ENCODE measurements around the gene ERH.

Gene ERH

DNA sequence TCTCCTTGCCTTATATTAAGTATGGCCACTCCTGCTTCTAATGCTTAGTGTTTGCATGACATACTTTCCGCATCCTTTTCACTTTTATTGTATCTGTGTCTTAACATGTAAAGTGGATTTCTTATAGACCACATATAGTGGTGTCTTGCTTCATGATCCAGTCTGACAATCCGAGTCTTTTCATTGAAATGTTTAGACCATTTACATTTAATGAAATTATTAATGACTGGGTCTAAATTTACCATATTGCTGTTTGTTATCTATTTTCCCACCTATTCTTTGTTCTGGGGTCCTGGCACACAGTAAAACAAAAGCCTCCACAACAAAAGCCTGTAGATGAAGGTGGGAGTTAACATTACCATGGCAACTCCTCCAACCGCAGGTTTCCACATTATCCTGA is 22.9 kb downstream of the ERH start:
- TF ChIP-seq, protein P1, sequence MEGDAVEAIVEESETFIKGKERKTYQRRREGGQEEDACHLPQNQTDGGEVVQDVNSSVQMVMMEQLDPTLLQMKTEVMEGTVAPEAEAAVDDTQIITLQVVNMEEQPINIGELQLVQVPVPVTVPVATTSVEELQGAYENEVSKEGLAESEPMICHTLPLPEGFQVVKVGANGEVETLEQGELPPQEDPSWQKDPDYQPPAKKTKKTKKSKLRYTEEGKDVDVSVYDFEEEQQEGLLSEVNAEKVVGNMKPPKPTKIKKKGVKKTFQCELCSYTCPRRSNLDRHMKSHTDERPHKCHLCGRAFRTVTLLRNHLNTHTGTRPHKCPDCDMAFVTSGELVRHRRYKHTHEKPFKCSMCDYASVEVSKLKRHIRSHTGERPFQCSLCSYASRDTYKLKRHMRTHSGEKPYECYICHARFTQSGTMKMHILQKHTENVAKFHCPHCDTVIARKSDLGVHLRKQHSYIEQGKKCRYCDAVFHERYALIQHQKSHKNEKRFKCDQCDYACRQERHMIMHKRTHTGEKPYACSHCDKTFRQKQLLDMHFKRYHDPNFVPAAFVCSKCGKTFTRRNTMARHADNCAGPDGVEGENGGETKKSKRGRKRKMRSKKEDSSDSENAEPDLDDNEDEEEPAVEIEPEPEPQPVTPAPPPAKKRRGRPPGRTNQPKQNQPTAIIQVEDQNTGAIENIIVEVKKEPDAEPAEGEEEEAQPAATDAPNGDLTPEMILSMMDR (IDR thresholded peaks at IDR 0.05; ENCODE audit: low read depth, low read length, missing control alignments): no peak
- no peaks in the 10 kb centered on the region for H3K27me3 ChIP-seq (replicated peaks)
- in situ Hi-C loops (cut with HindIII; ENCODE audit: low pct_ligation_motif_present, low sequenced_read_pairs): no loop called here
- H3K36me3 ChIP-seq (replicated peaks): peaks cover 17% of the 10 kb centered on the region
- H3K4me3 ChIP-seq (ENCODE audit: low read depth, low read length): no peak overlapping the region
- no peak overlapping the region for H3K27ac ChIP-seq
- DNase-seq: no peak

DNA sequence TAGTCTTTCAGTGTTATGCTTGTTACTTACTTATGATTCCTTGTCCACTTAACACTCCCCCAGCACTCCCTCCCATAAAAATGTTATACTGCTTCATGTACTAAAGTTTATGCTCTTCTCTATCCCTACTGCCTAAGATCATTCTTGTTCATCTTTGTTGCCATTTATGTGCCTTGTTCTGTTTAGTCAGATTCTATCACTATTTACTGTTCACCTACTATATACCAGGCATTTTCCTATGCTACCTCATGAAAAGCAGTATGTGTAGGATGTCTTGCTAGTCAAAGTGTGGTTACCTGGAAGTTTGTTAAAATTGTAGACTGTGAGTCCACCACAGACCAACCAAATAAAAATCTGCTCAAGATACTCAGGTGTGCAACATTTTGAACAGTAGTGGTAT is 23.9 kb downstream of the ERH start:
- H3K36me3 ChIP-seq (replicated peaks): peaks cover 17% of the 10 kb centered on the region
- TF ChIP-seq, protein P1 (IDR thresholded peaks at IDR 0.05; ENCODE audit: low read depth, low read length, missing control alignments): no peak
- H3K27ac ChIP-seq: no peak overlapping the region
- in situ Hi-C loops (cut with HindIII; ENCODE audit: low pct_ligation_motif_present, low sequenced_read_pairs): no loop called here
- no peak for DNase-seq
- no peaks in the 10 kb centered on the region for H3K27me3 ChIP-seq (replicated peaks)
- H3K4me3 ChIP-seq (ENCODE audit: low read depth, low read length): no peak overlapping the region

DNA sequence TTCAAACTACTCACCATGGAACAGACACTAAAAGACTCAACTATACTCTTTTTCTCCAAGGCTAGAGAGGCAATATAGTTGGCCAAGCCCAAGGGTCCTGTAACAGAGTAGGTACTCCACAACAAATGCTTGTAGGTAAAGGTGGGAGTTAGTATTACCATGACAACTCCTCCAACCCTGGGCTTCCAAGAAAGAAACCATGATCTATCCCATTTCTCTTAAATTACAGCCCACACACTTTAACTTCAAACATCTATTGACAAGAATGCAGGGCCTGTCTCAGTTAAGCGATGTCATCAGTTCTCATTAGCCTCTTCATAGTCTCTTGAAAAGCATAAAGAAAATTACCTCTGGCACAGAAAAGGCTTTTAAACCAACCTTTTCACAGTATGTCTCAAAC is 25.0 kb downstream of the ERH start:
- Histone ChIP-seq H3K4me3 (ENCODE audit: low read depth, low read length) (no peak overlapping the region), H3K27me3 (replicated peaks) (no peaks in the 10 kb centered on the region), H3K36me3 (replicated peaks) (peaks cover 17% of the 10 kb centered on the region), H3K27ac (no peak overlapping the region)
- no peak for DNase-seq
- TF ChIP-seq, protein P1 (IDR thresholded peaks at IDR 0.05; ENCODE audit: low read depth, low read length, missing control alignments): no peak
- in situ Hi-C loops (cut with HindIII; ENCODE audit: low pct_ligation_motif_present, low sequenced_read_pairs): no loop called here

DNA sequence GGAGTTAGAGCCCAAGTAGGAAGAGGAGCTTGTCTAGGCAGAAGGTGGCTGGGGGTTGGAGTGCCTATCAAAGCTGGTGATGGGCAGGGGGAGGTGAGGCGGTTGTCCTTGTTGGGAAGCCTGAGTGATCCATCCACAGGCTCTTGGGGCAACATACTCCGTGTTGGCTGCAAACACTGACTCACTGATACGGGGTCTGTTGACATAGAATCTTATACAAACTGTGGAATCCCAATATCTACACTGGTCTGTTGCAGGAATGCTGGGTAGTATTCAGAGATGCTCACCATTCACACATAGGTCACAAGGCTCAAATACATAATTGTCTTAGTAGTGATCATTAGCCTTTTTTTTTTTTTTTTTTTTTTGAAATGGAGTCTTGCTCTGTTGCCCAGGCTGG is 26.0 kb downstream of the ERH start:
- Histone ChIP-seq H3K4me3 (ENCODE audit: low read depth, low read length) (no peak overlapping the region), H3K36me3 (replicated peaks) (peaks cover 17% of the 10 kb centered on the region), H3K27me3 (replicated peaks) (no peaks in the 10 kb centered on the region), H3K27ac (no peak overlapping the region)
- in situ Hi-C loops (cut with HindIII; ENCODE audit: low pct_ligation_motif_present, low sequenced_read_pairs): no loop called here
- no peak for DNase-seq
- TF ChIP-seq, protein P1 (IDR thresholded peaks at IDR 0.05; ENCODE audit: low read depth, low read length, missing control alignments): no peak

DNA sequence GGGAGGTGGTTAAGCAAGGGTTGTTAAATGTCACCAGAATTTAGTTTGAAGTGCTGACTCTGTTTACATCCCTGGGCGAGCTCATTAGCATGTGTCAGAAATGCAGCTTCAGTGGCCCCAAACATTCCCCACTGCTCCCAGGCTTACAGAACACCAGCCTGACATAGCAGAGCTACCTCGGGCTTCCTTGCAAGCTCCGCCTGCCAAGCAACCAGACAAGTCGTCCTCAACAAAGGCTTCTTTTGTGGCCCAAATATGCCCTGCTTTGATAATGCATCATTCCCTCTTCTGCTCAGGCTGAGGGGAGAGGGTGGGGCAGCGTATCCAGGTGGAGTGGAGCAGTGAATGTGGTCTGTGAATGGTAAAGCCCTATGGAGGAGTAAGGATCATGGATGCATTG is 28.0 kb downstream of the ERH start:
- no peaks in the 10 kb centered on the region for H3K27me3 ChIP-seq (replicated peaks)
- TF ChIP-seq, protein P1 (IDR thresholded peaks at IDR 0.05; ENCODE audit: low read depth, low read length, missing control alignments): no peak
- peaks cover 3% of the 10 kb centered on the region for H3K36me3 ChIP-seq (replicated peaks)
- no peak for DNase-seq
- no peak overlapping the region for H3K27ac ChIP-seq
- H3K4me3 ChIP-seq (ENCODE audit: low read depth, low read length): no peak overlapping the region
- in situ Hi-C loops (cut with HindIII; ENCODE audit: low pct_ligation_motif_present, low sequenced_read_pairs): no loop called here

DNA sequence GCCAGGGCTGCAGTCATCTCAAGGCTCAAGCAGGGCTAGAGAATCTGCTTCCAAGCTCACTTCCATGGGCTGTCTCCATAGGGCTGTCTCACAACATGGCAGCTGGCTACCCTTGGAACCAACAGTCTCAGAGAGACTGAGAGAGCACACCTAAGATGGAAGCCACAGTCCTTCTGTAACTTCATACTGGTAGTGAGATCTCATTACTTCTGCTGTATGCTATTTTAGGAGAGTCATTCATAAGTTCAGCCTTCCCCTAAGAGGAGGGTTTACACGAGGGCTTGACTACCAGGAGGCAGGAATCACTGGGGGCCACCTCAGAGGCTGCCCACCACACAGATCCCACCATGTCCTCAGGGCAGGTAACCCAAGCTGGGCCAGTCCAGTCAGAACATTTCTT is 29.7 kb downstream of the ERH start:
- DNase-seq: no peak
- H3K27ac ChIP-seq: no peak overlapping the region
- H3K4me3 ChIP-seq (ENCODE audit: low read depth, low read length): no peak overlapping the region
- H3K36me3 ChIP-seq (replicated peaks): no peaks in the 10 kb centered on the region
- in situ Hi-C loops (cut with HindIII; ENCODE audit: low pct_ligation_motif_present, low sequenced_read_pairs): no loop called here
- H3K27me3 ChIP-seq (replicated peaks): no peaks in the 10 kb centered on the region
- TF ChIP-seq, protein P1 (IDR thresholded peaks at IDR 0.05; ENCODE audit: low read depth, low read length, missing control alignments): no peak

Measured in brain microvascular endothelial cell (primary cell).